Endothelial cell of umbilical vein (primary cell): ENCODE data around the gene TGFB1. TPM values are rescaled to one million over a fixed set of nuclear protein-coding genes. Genes with fewer than 3 reads are reported as not detected.

Experiments
- BruUV-seq: library from RNA; stranded (reverse); fragments of 400-500 nt; replicated peaks from 2 replicates; lab custom pipeline; 2021; lab: Mats Ljungman, UMichigan
- CTCF ChIA-PET: fragments of 300-600, 350-600 bp; sonication (Branson Sonifier 250); formaldehyde crosslinking; loops from one replicate; lab custom pipeline; 2021; ENCODE audit warnings: antibody characterized with exemption, inconsistent platforms; lab: Charles Lee
- POLR2A ChIA-PET: fragments of 300-600, 350-600 bp; sonication (Branson Sonifier 250); formaldehyde crosslinking; loops from one replicate; lab custom pipeline; 2021; ENCODE audit warnings: antibody characterized with exemption, inconsistent platforms; lab: Charles Lee
- DNase-seq: peaks from one replicate; pipeline ENCODE4 v3.0.0-alpha.2; 2011; ENCODE audit warnings: low read depth, low spot score
- FAIRE-seq: peaks from 2 replicates; lab custom pipeline; 2011; peaks lifted over from hg19 to GRCh38; lab: Jason Lieb, UNC
- H2AFZ ChIP-seq: 2 replicates; pipeline ENCODE4 v1.6.0; 2012; ENCODE audit warnings: low read depth, low read length, control low read depth, inconsistent platforms
- H3K27ac ChIP-seq: 2 replicates; pipeline ENCODE4 v1.5.1; 2011; ENCODE audit warnings: low read depth, mild to moderate bottlenecking, control low read depth, low read length, moderate library complexity; ENCODE audit not compliant: insufficient read depth
- H3K27me3 ChIP-seq, 2 experiments: 2 replicates each; pipeline versions ENCODE4 v1.6.0 to v1.6.1; 2011; ENCODE audit warnings: low read length in 2 of 2, mixed read lengths in 1 of 2; ENCODE audit not compliant: control insufficient read depth in 2 of 2, insufficient read depth in 2 of 2
- H3K36me3 ChIP-seq, 2 experiments: 2 replicates in 1 of 2; 3 replicates in 1 of 2; pipeline ENCODE4 v1.5.1; 2011; ENCODE audit warnings: low read length in 2 of 2, mild to moderate bottlenecking in 1 of 2, moderate library complexity in 1 of 2; ENCODE audit not compliant: control insufficient read depth in 2 of 2, insufficient read depth in 2 of 2; ENCODE audit errors: extremely low read depth in 1 of 2
- H3K4me1 ChIP-seq: 3 replicates; pipeline ENCODE4 v1.5.1; 2011; ENCODE audit warnings: mild to moderate bottlenecking, low read length; ENCODE audit not compliant: control insufficient read depth, insufficient read depth; ENCODE audit errors: extremely low read depth
- H3K4me2 ChIP-seq: 2 replicates; pipeline ENCODE4 v1.6.1; 2011; ENCODE audit warnings: low read length, control low read depth, mixed read lengths; ENCODE audit not compliant: insufficient read depth
- H3K4me3 ChIP-seq, 3 experiments: fragments of 200-600 bp in 1 of 3; sonication (generic), shearing (Covaris generic) in 1 of 3; replicated peaks in 1 of 3; 2 replicates each; pipeline ENCODE4 v1.5.1; 2011 to 2016; ENCODE audit warnings: control low read depth in 3 of 3, low read length in 3 of 3, mild to moderate bottlenecking in 2 of 3, inconsistent platforms in 1 of 3, low read depth in 1 of 3, moderate library complexity in 1 of 3; ENCODE audit not compliant: insufficient read depth in 1 of 3
- H3K79me2 ChIP-seq: 2 replicates; pipeline ENCODE4 v1.6.0; 2012; ENCODE audit warnings: low read length, inconsistent platforms; ENCODE audit not compliant: control insufficient read depth, insufficient read depth
- H3K9ac ChIP-seq: replicated peaks from 2 replicates; pipeline ENCODE3; 2011; ENCODE audit warnings: low read length, control low read depth; ENCODE audit not compliant: insufficient read depth; ENCODE audit errors: extremely low read depth
- H3K9me1 ChIP-seq: replicated peaks from 3 replicates; pipeline ENCODE4 v1.6.0; 2011; ENCODE audit warnings: mild to moderate bottlenecking, low read length; ENCODE audit not compliant: control insufficient read depth, insufficient read depth; ENCODE audit errors: extremely low read depth
- H3K9me3 ChIP-seq: replicated peaks from 2 replicates; pipeline ENCODE4 v1.5.1; 2012; ENCODE audit warnings: low read length, inconsistent platforms; ENCODE audit not compliant: control insufficient read depth, insufficient read depth
- H4K20me1 ChIP-seq: replicated peaks from 2 replicates; pipeline ENCODE3; 2011; ENCODE audit warnings: mild to moderate bottlenecking, low read length; ENCODE audit not compliant: control insufficient read depth, insufficient read depth; ENCODE audit errors: extremely low read depth
- CTCF ChIP-seq, 2 donors: IDR thresholded peaks; 1 replicate in 1 of 2; 2 replicates in 1 of 2; pipeline ENCODE4 v1.5.1; 2011; ENCODE audit warnings: low read length in 2 of 2, mild to moderate bottlenecking in 2 of 2, moderate library complexity in 2 of 2, control low read depth in 1 of 2, inconsistent platforms in 1 of 2, low read depth in 1 of 2; ENCODE audit not compliant: insufficient read depth in 1 of 2; ENCODE audit errors: extremely low read depth in 1 of 2
- EZH2 ChIP-seq: IDR thresholded peaks from 2 replicates; pipeline ENCODE4 v1.6.1; 2012; ENCODE audit warnings: borderline replicate concordance, low read depth, mild to moderate bottlenecking, moderate library complexity, low read length, inconsistent platforms; ENCODE audit not compliant: severe bottlenecking
- FOS ChIP-seq: IDR thresholded peaks from 2 replicates; pipeline ENCODE4 v1.6.1; 2011; ENCODE audit warnings: mild to moderate bottlenecking, low read length, moderate library complexity, borderline replicate concordance; ENCODE audit not compliant: insufficient read depth
- GATA2 ChIP-seq: IDR thresholded peaks from 2 replicates; pipeline ENCODE4 v1.7.0; 2011; ENCODE audit warnings: low read depth, mild to moderate bottlenecking, moderate library complexity, mixed read lengths, low read length; ENCODE audit not compliant: insufficient read length, insufficient read depth
- JUN ChIP-seq: IDR thresholded peaks from 2 replicates; pipeline ENCODE4 v1.6.1; 2011; ENCODE audit warnings: borderline replicate concordance, low read depth; ENCODE audit not compliant: insufficient read length, insufficient read depth
- MYC ChIP-seq: IDR thresholded peaks from one replicate; pipeline ENCODE4 v1.6.1; 2011; ENCODE audit warnings: mild to moderate bottlenecking, low read depth, low read length
- POLR2AphosphoS5 ChIP-seq: IDR thresholded peaks from 2 replicates; pipeline ENCODE4 v1.6.1; 2012; ENCODE audit warnings: low read depth, mild to moderate bottlenecking, control low read depth, low read length, moderate library complexity; ENCODE audit not compliant: insufficient read depth
- dilution Hi-C: fragments of 300-500 bp; cut with MboI; formaldehyde crosslinking; loops from one replicate; pipeline ENCODE4 v1.15.0; 2019; ENCODE audit warnings: low sequenced_read_pairs; ENCODE audit not compliant: extremely low pct_ligation_motif_present
- intact Hi-C: fragments of 100-400 bp; cut with micrococcal nuclease; formaldehyde crosslinking; loops from one replicate; pipeline ENCODE4 v1.10.0; 2022
- polyA plus RNA-seq, 4 experiments: library from polyadenylated mRNA; depleted of rRNA in 3 of 4; stranded (reverse) in 3 of 4; unstranded in 1 of 4; fragments of >200 nt; gene quantifications; 2 replicates each; pipeline versions ENCODE4 v1.2.1 to v1.2.3, GENCODE V29; 2011 to 2012; ENCODE audit warnings: missing spikeins in 1 of 4
- total RNA-seq: library from RNA; stranded (reverse); gene quantifications from 2 replicates; pipeline ENCODE4 v1.2.3, GENCODE V29; 2021

TGFB1 gene
- total and polyA plus RNA-seq, 2 donors (not counting 3 experiments of a cell fraction or from before 2014, with no cell fraction given), result 64.4 to 250 TPM

GRCh38 chr19:41303954-41304353, 49.8 kb downstream of the TGFB1 start:
- H3K9ac ChIP-seq, result no peak overlapping the region
- no peak for TF ChIP-seq GATA2
- TF ChIP-seq POLR2AphosphoS5, result no peak
- TF ChIP-seq CTCF (IDR thresholded peaks at IDR 0.05; ENCODE audit: extremely low read depth in 1 of 2, insufficient read depth in 1 of 2, low read depth in 1 of 2, low read length in 2 of 2), result no peak
- no peak for TF ChIP-seq JUN
- no peak for TF ChIP-seq FOS
- no peak for TF ChIP-seq EZH2
- TF ChIP-seq MYC, result no peak
- peaks cover 31% of the 10 kb centered on the region for H3K4me1 ChIP-seq
- H3K27me3 ChIP-seq, result no peaks in the 10 kb centered on the region
- H3K4me3 ChIP-seq, result no peak overlapping the region
- H3K36me3 ChIP-seq, result peaks cover 38 to 60% of the 10 kb centered on the region in 2 experiments
- dilution Hi-C loops (no loop called here), intact Hi-C loops (no loop called here)
- no peak overlapping the region for H2AFZ ChIP-seq
- ChIA-PET POLR2A (no interaction called here), CTCF (interaction anchor here (1.4 to 3.2 kb wide), 3 partner anchors 42 to 100 kb away, joined by 5 to 8 read pairs (median 7); no protein-coding TSS in a partner anchor)
- H3K27ac ChIP-seq, result no peak overlapping the region
- BruUV-seq, result no TSS peak
- FAIRE-seq (no peak), DNase-seq (no peak)
- H3K9me3 ChIP-seq, result no peaks in the 10 kb centered on the region
- H3K79me2 ChIP-seq, result peaks cover 3% of the 10 kb centered on the region
- H3K9me1 ChIP-seq, result no peaks in the 10 kb centered on the region
- H4K20me1 ChIP-seq, result no peaks in the 10 kb centered on the region
- H3K4me2 ChIP-seq, result no peak overlapping the region
